ENCODE measurements around the gene MAG. TPM values are rescaled to one million over a fixed set of nuclear protein-coding genes. Genes with fewer than 3 reads are reported as not detected.

Gene MAG
- total RNA-seq, 1 experiment from 2014 or later: 0.46 TPM

- TF ChIP-seq IRF1 (CRISPR knock-in tag; IDR thresholded peaks at IDR 0.05): no peak
- no peak for TF ChIP-seq ZNF512 (CRISPR knock-in tag; IDR thresholded peaks at IDR 0.05; ENCODE audit: borderline replicate concordance)
- TF ChIP-seq AR (CRISPR knock-in tag; IDR thresholded peaks at IDR 0.05): no peak
- TF ChIP-seq, protein P1, sequence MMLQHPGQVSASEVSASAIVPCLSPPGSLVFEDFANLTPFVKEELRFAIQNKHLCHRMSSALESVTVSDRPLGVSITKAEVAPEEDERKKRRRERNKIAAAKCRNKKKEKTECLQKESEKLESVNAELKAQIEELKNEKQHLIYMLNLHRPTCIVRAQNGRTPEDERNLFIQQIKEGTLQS (CRISPR knock-in tag; conservative IDR thresholded peaks at IDR 0.05): no peak
These were observed 53.7 kb downstream of the MAG start (continued) for GRCh38 chr19:35345671-35346111.

DNA sequence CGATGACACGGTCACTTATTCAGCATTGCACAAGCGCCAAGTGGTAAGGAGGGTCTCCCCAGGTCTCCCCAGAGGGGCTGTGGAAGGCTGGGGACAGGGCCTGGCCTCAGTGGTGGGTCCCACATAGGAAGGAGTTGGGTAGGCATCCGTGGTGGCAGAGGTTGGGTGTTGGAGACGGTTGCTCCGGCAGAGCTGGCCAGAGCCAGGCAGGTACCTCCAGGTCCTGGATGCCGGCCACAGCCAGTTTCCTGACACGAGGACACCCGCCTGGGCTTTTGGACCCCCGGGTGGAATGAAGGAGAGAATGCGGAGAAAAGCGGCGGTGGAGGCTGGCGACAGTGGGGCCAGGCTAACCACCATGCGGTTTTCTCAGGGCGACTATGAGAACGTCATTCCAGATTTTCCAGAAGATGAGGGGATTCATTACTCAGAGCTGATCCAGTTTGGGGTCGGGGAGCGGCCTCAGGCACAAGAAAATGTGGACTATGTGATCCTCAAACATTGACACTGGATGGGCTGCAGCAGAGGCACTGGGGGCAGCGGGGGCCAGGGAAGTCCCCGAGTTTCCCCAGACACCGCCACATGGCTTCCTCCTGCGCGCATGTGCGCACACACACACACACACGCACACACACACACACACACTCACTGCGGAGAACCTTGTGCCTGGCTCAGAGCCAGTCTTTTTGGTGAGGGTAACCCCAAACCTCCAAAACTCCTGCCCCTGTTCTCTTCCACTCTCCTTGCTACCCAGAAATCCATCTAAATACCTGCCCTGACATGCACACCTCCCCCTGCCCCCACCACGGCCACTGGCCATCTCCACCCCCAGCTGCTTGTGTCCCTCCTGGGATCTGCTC lies 54.5 kb downstream of the MAG start:
- DNase-seq (ENCODE audit: low spot score) (no peak), ATAC-seq (no peak)
- Mint-ChIP-seq H3K4me3 (no peak overlapping the region), H3K27me3 (ENCODE audit: low read depth) (no peaks in the 10 kb centered on the region), H3K27ac (no peak overlapping the region), H3K36me3 (no peaks in the 10 kb centered on the region), H3K9me3 (no peaks in the 10 kb centered on the region), H3K4me1 (0 out of 2 replicates have a peak, but pooled peaks cover 5% of the 10 kb centered on the region)
- TF ChIP-seq, protein P2, sequence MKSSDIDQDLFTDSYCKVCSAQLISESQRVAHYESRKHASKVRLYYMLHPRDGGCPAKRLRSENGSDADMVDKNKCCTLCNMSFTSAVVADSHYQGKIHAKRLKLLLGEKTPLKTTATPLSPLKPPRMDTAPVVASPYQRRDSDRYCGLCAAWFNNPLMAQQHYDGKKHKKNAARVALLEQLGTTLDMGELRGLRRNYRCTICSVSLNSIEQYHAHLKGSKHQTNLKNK (CRISPR knock-in tag; IDR thresholded peaks at IDR 0.05): no peak
- TF ChIP-seq, protein P3, sequence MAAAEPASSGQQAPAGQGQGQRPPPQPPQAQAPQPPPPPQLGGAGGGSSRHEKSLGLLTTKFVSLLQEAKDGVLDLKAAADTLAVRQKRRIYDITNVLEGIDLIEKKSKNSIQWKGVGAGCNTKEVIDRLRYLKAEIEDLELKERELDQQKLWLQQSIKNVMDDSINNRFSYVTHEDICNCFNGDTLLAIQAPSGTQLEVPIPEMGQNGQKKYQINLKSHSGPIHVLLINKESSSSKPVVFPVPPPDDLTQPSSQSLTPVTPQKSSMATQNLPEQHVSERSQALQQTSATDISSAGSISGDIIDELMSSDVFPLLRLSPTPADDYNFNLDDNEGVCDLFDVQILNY (CRISPR knock-in tag; IDR thresholded peaks at IDR 0.05): no peak
- TF ChIP-seq EMX1 (CRISPR knock-in tag; IDR thresholded peaks at IDR 0.05) (no peak), ZBTB21 (CRISPR knock-in tag; IDR thresholded peaks at IDR 0.05; ENCODE audit: borderline replicate concordance) (no peak), FOXP1 (CRISPR knock-in tag; IDR thresholded peaks at IDR 0.05; ENCODE audit: borderline replicate concordance) (no peak)
- ChIA-PET CTCF (interaction anchor here (0.9 to 2.2 kb wide), 2 partner anchors 149 to 164 kb away, joined by 3 to 6 read pairs; no protein-coding TSS in a partner anchor), POLR2A (no interaction called here)

DNA sequence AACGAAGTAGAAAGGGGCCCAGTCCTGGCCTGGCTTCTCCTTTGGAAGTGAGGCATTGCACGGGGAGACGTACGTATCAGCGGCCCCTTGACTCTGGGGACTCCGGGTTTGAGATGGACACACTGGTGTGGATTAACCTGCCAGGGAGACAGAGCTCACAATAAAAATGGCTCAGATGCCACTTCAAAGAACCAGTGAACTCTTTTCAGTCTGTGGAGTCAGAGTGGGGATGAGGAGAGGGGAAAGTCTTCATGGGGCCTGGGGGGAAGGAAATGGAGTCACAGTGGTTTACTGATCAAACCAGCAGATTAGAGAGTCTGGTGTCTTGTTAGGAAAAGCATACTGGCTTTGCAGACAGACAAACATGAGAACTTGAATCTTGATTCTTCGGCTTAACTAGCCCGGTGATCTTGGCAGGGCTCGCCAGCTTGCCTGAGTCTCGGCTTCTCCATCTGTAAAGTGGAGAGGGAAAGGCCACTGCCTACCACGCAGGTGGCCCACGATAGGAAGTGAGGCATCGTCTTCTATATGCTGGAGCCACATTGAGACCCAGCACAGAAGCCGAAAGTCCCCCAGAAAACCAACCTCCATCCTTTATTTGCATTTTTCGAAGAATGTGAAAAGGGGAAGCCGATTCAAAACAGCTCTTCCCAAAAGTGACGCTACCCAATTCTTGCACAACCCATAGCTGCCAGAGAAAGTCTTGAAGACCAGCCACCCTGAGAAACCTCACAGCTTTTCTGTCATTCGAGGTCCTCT lies 55.4 kb downstream of the MAG start, which contains the start of gene FFAR1:
Gene FFAR1, plus strand, starts transcription at position 732 of the 759 bp plus-strand sequence. CDS start 3,650 bp downstream, outside the sequence.
- Mint-ChIP-seq H3K36me3 (no peaks in the 10 kb centered on the region), H3K27me3 (ENCODE audit: low read depth) (no peaks in the 10 kb centered on the region), H3K9me3 (no peaks in the 10 kb centered on the region), H3K4me1 (0 out of 2 replicates have a peak, but pooled peaks cover 5% of the 10 kb centered on the region), H3K4me3 (no peak within 1 kb of the TSS), H3K27ac (no peak within 1 kb of the TSS)
- ChIA-PET CTCF (interaction anchor here (0.9 to 2.2 kb wide), 2 partner anchors 148 to 163 kb away, joined by 3 to 6 read pairs; no protein-coding TSS in a partner anchor), POLR2A (no interaction called here)
- no peak for DNase-seq (ENCODE audit: low spot score)
- TF ChIP-seq, protein P4, sequence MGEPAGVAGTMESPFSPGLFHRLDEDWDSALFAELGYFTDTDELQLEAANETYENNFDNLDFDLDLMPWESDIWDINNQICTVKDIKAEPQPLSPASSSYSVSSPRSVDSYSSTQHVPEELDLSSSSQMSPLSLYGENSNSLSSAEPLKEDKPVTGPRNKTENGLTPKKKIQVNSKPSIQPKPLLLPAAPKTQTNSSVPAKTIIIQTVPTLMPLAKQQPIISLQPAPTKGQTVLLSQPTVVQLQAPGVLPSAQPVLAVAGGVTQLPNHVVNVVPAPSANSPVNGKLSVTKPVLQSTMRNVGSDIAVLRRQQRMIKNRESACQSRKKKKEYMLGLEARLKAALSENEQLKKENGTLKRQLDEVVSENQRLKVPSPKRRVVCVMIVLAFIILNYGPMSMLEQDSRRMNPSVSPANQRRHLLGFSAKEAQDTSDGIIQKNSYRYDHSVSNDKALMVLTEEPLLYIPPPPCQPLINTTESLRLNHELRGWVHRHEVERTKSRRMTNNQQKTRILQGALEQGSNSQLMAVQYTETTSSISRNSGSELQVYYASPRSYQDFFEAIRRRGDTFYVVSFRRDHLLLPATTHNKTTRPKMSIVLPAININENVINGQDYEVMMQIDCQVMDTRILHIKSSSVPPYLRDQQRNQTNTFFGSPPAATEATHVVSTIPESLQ (CRISPR knock-in tag; IDR thresholded peaks at IDR 0.05): no peak
- no peak for TF ChIP-seq ATF1 (CRISPR knock-in tag; IDR thresholded peaks at IDR 0.05)
- no peak for TF ChIP-seq ZNF121 (CRISPR knock-in tag; IDR thresholded peaks at IDR 0.05)
- no peak for TF ChIP-seq E2F4 (CRISPR knock-in tag; IDR thresholded peaks at IDR 0.05; ENCODE audit: borderline replicate concordance, low read depth)
- TF ChIP-seq GABPB1 (CRISPR knock-in tag; IDR thresholded peaks at IDR 0.05): no peak
- TF ChIP-seq GTF2I (CRISPR knock-in tag; conservative IDR thresholded peaks at IDR 0.05): no peak
- no peak for ATAC-seq
